GM12891 (cell line): ENCODE measurements around the gene NKD1.

Experiments
- POLR2A ChIP-seq: IDR thresholded peaks from 2 replicates; pipeline ENCODE4 v1.6.1; 2011; ENCODE audit warnings: low read depth, low read length, control low read depth
- POU2F2 ChIP-seq: IDR thresholded peaks from 2 replicates; pipeline ENCODE4 v1.6.1; 2011; ENCODE audit warnings: low read depth, mild to moderate bottlenecking, control low read depth, low read length, moderate library complexity

GRCh38 chr16:50529334-50529733 lies 18.9 kb upstream of the NKD1 start:
- TF ChIP-seq POLR2A, result no peak
- TF ChIP-seq POU2F2, result no peak
